ENCODE data around the gene EMP1. TPM values are rescaled to one million over a fixed set of nuclear protein-coding genes. Genes with fewer than 3 reads are reported as not detected.

EMP1 gene
- total RNA-seq, 1 experiment from 2014 or later = 18.6 TPM

DNA sequence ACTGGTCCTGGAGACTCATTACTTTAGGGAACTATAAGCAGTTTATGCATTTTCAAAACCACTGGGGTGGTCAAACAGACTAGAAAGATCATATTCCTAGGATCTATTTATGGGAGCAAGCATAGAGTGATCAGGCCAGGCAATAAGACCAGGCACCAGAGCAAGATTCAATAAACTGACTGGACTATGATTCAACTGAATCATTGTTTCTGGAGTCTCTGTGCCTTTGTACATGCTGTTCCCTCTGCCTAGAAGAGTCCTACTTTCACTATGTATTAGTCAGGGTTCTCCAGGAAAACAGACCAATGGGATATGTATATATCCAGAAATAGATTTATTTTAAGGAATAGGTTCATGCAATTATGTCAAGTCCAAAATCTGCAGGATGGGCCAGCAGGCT is 55.5 kb downstream of the EMP1 start:
- TF ChIP-seq REST (IDR thresholded peaks at IDR 0.05; ENCODE audit: insufficient read depth in 1 of 2, low read depth in 2 of 2, low read length in 1 of 2) (no peak), TCF7L2 (IDR thresholded peaks at IDR 0.05; ENCODE audit: low read depth, low read length) (no peak), POLR2AphosphoS5 (IDR thresholded peaks at IDR 0.05; ENCODE audit: low read depth, low read length) (no peak), SIN3A (IDR thresholded peaks at IDR 0.05; ENCODE audit: borderline replicate concordance, insufficient read depth, low read depth, low read length) (no peak)
- TF ChIP-seq, protein P1, sequence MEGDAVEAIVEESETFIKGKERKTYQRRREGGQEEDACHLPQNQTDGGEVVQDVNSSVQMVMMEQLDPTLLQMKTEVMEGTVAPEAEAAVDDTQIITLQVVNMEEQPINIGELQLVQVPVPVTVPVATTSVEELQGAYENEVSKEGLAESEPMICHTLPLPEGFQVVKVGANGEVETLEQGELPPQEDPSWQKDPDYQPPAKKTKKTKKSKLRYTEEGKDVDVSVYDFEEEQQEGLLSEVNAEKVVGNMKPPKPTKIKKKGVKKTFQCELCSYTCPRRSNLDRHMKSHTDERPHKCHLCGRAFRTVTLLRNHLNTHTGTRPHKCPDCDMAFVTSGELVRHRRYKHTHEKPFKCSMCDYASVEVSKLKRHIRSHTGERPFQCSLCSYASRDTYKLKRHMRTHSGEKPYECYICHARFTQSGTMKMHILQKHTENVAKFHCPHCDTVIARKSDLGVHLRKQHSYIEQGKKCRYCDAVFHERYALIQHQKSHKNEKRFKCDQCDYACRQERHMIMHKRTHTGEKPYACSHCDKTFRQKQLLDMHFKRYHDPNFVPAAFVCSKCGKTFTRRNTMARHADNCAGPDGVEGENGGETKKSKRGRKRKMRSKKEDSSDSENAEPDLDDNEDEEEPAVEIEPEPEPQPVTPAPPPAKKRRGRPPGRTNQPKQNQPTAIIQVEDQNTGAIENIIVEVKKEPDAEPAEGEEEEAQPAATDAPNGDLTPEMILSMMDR (IDR thresholded peaks at IDR 0.05) = no peak
- DNase-seq (ENCODE audit: low read depth, low spot score) (no peak), ATAC-seq (no peak)
- Histone ChIP-seq H3K36me3 (ENCODE audit: control insufficient read depth, insufficient read depth, low read length) (no peaks in the 10 kb centered on the region), H3K4me1 (ENCODE audit: control insufficient read depth, insufficient read depth, low read length) (no peaks in the 10 kb centered on the region), H3K27me3 (ENCODE audit: control insufficient read depth, insufficient read depth, low read length) (no peaks in the 10 kb centered on the region; the same call in 1 of the 2 replicates), H3K4me3 (ENCODE audit: low read depth in 2 of 2, low read length in 2 of 2) (no peak overlapping the region), H3K9me3 (ENCODE audit: control insufficient read depth, insufficient read depth, low read depth, low read length) (no peaks in the 10 kb centered on the region), H3K27ac (ENCODE audit: low read length) (no peak overlapping the region)
- ChIA-PET POLR2A (no interaction called here), CTCF (no interaction called here)
- in situ Hi-C loops (cut with HindIII; ENCODE audit: low pct_unique_long_range_greater_than_20kb, low sequenced_read_pairs) = no loop called here
- intact Hi-C loops (cut with micrococcal nuclease; ENCODE audit: unreplicated experiment) = no loop called here
- no TSS peak for BruUV-seq (replicated peaks)

DNA sequence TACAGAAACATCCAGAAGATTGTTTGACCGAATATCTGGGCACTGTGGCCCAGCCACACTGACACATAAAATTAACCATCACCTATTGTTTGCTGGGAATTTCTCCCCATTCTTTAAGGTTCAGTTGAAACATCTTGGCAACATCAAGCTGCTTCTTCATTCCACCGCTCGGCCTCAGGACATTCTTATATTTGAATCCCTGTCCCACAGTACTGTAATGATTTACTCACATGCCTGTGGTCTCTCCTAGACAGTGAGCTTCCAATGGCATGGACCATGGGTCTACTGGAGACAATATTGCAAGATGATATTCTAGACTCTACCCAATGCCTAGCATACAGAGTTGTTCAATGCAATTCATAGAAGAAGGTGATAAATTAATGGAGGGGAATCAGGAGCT is 56.1 kb downstream of the EMP1 start:
- ATAC-seq = no peak

More for the DNA sequence above, 56.1 kb downstream of the EMP1 start:
- TF ChIP-seq POLR2AphosphoS5 (IDR thresholded peaks at IDR 0.05; ENCODE audit: low read depth, low read length) (no peak), TCF7L2 (IDR thresholded peaks at IDR 0.05; ENCODE audit: low read depth, low read length) (no peak), SIN3A (IDR thresholded peaks at IDR 0.05; ENCODE audit: borderline replicate concordance, insufficient read depth, low read depth, low read length) (no peak), REST (IDR thresholded peaks at IDR 0.05; ENCODE audit: insufficient read depth in 1 of 2, low read depth in 2 of 2, low read length in 1 of 2) (no peak)
- TF ChIP-seq, protein P1 (IDR thresholded peaks at IDR 0.05) = no peak
- H3K4me3 ChIP-seq (ENCODE audit: low read depth in 2 of 2, low read length in 2 of 2) = no peak overlapping the region
- no peaks in the 10 kb centered on the region for H3K9me3 ChIP-seq (ENCODE audit: control insufficient read depth, insufficient read depth, low read depth, low read length)
- POLR2A ChIA-PET = no interaction called here
- no peaks in the 10 kb centered on the region for H3K36me3 ChIP-seq (ENCODE audit: control insufficient read depth, insufficient read depth, low read length)
- in situ Hi-C loops (cut with HindIII; ENCODE audit: low pct_unique_long_range_greater_than_20kb, low sequenced_read_pairs) = no loop called here
- H3K4me1 ChIP-seq (ENCODE audit: control insufficient read depth, insufficient read depth, low read length) = no peaks in the 10 kb centered on the region
- BruUV-seq (replicated peaks) = no TSS peak
- no peak overlapping the region for H3K27ac ChIP-seq (ENCODE audit: low read length)
- CTCF ChIA-PET = no interaction called here
- intact Hi-C loops (cut with micrococcal nuclease; ENCODE audit: unreplicated experiment) = no loop called here
- DNase-seq (ENCODE audit: low read depth, low spot score) = no peak
- no peaks in the 10 kb centered on the region; the same call in 1 of the 2 replicates for H3K27me3 ChIP-seq (ENCODE audit: control insufficient read depth, insufficient read depth, low read length)
